Activated naive CD8-positive, alpha-beta T cell (primary cell): Measurements from ENCODE around the gene GRAMD2A.
"Not testable (repeated sequence)": the region's sequence is repeated elsewhere in the genome, so short reads cannot be mapped to it uniquely, and the experiment has no call there.

Source experiments
- H3K27ac Mint-ChIP-seq: one replicate; pipeline ENCODE4 v1.8.0; 2021; ENCODE audit warnings: mixed read lengths
- H3K27me3 Mint-ChIP-seq: one replicate; pipeline ENCODE4 v1.8.0; 2021; ENCODE audit warnings: mixed read lengths
- H3K36me3 Mint-ChIP-seq: one replicate; pipeline ENCODE4 v1.8.0; 2021; ENCODE audit warnings: mixed read lengths
- H3K4me1 Mint-ChIP-seq: one replicate; pipeline ENCODE4 v1.8.0; 2021; ENCODE audit warnings: low read depth, mixed read lengths
- H3K4me3 Mint-ChIP-seq: one replicate; pipeline ENCODE4 v1.8.0; 2021; ENCODE audit warnings: mild to moderate bottlenecking, mixed read lengths
- H3K9me3 Mint-ChIP-seq: one replicate; pipeline ENCODE4 v1.8.0; 2021; ENCODE audit warnings: low read depth, mixed read lengths

Gene GRAMD2A

DNA sequence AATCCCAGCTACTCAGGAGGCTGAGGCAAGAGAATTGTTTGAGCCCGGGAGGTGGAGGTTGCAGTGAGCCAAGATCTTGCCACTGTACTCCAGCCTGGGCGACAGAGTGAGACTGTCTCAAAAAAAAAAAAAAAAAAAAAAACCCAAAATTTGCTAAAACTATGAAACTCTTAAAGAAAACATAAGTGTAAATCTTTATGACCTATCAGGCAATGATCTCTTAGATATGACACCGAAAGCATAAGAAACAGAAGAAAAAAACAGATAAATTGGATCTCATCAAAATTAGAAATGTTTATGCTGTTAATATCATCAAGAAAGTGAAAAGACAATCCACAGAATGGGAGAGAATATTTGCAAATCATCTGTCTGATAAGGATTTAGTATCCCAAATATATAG lies 15.3 kb downstream of the GRAMD2A start:
- no peak overlapping the region for H3K27ac Mint-ChIP-seq
- peaks cover 19% of the 10 kb centered on the region for H3K27me3 Mint-ChIP-seq
- no peak overlapping the region for H3K4me3 Mint-ChIP-seq
- H3K4me1 Mint-ChIP-seq = no peaks in the 10 kb centered on the region
- no peaks in the 10 kb centered on the region for H3K9me3 Mint-ChIP-seq
- H3K36me3 Mint-ChIP-seq = no peaks in the 10 kb centered on the region

DNA sequence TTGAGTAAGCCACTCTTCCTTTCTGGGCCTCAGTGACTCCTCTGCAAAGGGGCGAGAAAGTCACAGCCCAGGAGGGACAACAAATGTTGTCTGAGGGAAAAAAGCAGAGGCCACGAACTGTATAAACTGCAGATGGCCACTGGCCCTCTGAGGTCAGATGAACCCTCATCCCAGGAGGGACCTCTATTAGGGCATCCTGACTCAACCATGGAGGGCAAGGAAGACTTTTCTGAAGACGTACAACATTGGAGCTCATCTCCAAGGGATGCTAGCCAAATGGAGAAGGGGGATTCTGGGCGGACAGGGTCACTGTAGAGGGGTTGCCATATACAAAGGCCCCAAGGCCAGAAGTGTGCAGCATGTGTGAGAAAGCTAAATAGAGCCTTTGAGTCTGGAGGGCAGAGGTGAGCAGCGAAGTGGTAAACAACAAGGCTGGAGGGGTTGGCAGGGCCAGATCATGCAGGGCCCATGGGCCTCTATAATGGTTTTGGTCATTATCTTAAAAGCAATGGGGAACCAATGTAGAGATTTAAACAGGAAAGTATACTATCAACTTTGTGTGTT lies 16.7 kb downstream of the GRAMD2A start:
- Mint-ChIP-seq H3K4me3 (no peak overlapping the region), H3K27ac (no peak overlapping the region), H3K4me1 (no peaks in the 10 kb centered on the region), H3K27me3 (peaks cover 19% of the 10 kb centered on the region), H3K9me3 (no peaks in the 10 kb centered on the region), H3K36me3 (no peaks in the 10 kb centered on the region)

- Mint-ChIP-seq H3K4me1 (no peaks in the 10 kb centered on the region), H3K4me3 (no peak overlapping the region), H3K27me3 (peaks cover 15% of the 10 kb centered on the region), H3K27ac (no peak overlapping the region), H3K9me3 (no peaks in the 10 kb centered on the region), H3K36me3 (no peaks in the 10 kb centered on the region)
Observed at GRCh38 chr15:72179950-72180581, 17.5 kb downstream of the GRAMD2A start.

DNA sequence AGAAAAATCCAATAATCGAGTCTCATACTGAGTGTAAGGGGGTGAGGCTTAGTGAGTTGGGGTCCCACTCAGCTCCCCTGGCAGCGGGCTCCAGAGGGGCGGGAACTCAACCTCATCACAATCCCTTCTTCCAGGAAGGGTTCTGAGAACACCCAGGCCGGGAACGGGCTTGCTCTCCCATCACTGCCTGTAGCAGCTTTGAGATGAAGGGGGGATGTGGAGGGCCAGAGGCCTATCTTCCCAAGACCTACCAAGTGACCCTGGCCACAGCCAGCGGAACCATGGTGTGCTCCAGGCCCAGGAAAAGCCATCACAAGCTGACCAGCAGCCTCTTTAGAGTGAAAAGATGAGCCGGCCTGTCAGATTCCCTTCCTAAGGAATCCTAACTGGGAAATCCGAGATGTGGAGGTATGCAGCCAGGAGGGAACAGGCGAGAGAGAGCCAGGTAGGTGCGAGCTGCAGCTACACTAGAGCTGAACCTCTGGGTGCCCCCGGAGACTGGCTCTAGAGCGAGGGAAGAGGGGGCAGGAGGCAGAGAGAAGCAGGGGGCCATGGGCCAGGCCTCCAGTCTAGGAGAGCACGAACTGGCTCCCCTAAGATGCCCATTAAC lies 18.5 kb downstream of the GRAMD2A start:
- Mint-ChIP-seq H3K27ac (no peak overlapping the region), H3K4me1 (no peaks in the 10 kb centered on the region), H3K4me3 (no peak overlapping the region), H3K9me3 (no peaks in the 10 kb centered on the region), H3K27me3 (peaks cover 12% of the 10 kb centered on the region), H3K36me3 (no peaks in the 10 kb centered on the region)

DNA sequence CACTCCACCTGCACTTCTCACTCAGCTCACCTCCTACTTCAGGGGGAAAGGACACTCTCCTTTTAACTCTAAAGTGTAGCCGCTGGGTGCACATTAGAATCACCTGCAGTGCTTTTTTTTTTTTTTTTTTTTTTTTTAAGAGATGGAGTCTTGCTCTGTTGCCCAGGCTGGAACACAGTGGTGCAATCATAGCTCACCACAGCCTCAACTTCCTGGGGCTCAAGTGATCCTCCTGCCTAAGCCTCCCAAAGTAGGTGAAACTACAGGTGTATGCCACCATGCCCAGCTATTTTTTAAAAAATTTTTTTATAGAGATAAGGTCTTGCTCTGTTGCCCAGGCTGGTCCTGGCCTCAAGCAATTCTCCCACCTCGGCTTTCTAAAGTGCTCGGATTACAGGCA lies 20.8 kb downstream of the GRAMD2A start:
- H3K27me3 Mint-ChIP-seq = peaks cover 10% of the 10 kb centered on the region
- H3K27ac Mint-ChIP-seq = no peak overlapping the region
- no peaks in the 10 kb centered on the region for H3K9me3 Mint-ChIP-seq
- H3K4me3 Mint-ChIP-seq = no peak overlapping the region
- H3K36me3 Mint-ChIP-seq = no peaks in the 10 kb centered on the region
- no peaks in the 10 kb centered on the region for H3K4me1 Mint-ChIP-seq

GRCh38 chr15:72176159-72176558 lies 21.4 kb downstream of the GRAMD2A start:
- H3K4me3 Mint-ChIP-seq = no peak overlapping the region
- H3K27me3 Mint-ChIP-seq = peaks cover 4% of the 10 kb centered on the region
- H3K9me3 Mint-ChIP-seq = no peaks in the 10 kb centered on the region
- H3K36me3 Mint-ChIP-seq = no peaks in the 10 kb centered on the region
- no peak overlapping the region for H3K27ac Mint-ChIP-seq
- H3K4me1 Mint-ChIP-seq = no peaks in the 10 kb centered on the region

GRCh38 chr15:72175186-72176044 lies 22.2 kb downstream of the GRAMD2A start:
- no peaks in the 10 kb centered on the region for H3K27me3 Mint-ChIP-seq
- H3K27ac Mint-ChIP-seq = no peak overlapping the region
- H3K9me3 Mint-ChIP-seq = no peaks in the 10 kb centered on the region

GRCh38 chr15:72174551-72175165 lies 22.9 kb downstream of the GRAMD2A start:
- H3K27ac Mint-ChIP-seq = no peak overlapping the region
- H3K36me3 Mint-ChIP-seq = no peaks in the 10 kb centered on the region
- no peaks in the 10 kb centered on the region for H3K27me3 Mint-ChIP-seq
- no peak overlapping the region for H3K4me3 Mint-ChIP-seq
- H3K4me1 Mint-ChIP-seq = no peaks in the 10 kb centered on the region
- H3K9me3 Mint-ChIP-seq = no peaks in the 10 kb centered on the region

More at GRCh38 chr15:72175186-72176044, 22.2 kb downstream of the GRAMD2A start:
- Mint-ChIP-seq H3K4me1 (no peaks in the 10 kb centered on the region), H3K36me3 (no peaks in the 10 kb centered on the region), H3K4me3 (no peak overlapping the region)

DNA sequence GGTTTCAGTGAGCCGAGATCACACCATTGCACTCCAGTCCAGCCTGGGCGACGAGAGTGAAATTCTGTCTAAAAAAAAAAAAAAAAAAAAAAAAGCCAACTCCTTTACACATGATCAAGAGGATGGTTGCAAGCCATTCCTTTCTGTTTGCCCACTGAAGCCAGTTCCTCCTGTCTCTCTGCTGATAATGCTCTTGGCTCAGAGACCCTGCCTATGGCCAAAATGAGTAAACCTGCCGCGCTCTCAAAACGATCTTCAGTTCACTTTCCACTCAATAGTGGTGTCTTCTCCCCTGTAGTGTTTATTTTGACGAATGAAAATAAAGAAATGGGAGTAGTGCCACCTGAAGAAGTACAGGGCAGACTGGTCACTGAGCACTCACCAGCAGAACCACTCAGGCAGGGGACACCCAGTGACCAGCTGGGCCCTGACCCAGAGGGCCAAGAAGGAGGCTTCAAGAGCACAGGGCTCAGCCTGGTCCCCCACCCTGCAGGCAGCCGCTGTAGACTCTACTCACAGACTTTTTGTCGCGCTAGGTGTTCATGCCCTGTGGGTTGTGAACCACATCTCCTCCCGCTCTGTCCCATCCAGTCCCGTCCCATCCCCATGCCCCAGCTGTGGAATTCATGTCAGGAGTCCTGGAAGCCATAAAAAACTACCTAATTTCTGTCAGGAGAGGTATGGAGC lies 23.6 kb downstream of the GRAMD2A start:
- Mint-ChIP-seq H3K27me3 (no peaks in the 10 kb centered on the region), H3K4me1 (no peaks in the 10 kb centered on the region), H3K4me3 (no peak overlapping the region), H3K9me3 (no peaks in the 10 kb centered on the region), H3K27ac (no peak overlapping the region), H3K36me3 (no peaks in the 10 kb centered on the region)

GRCh38 chr15:72173401-72173800 lies 24.2 kb downstream of the GRAMD2A start:
- Mint-ChIP-seq H3K36me3 (no peaks in the 10 kb centered on the region), H3K9me3 (no peaks in the 10 kb centered on the region), H3K27me3 (no peaks in the 10 kb centered on the region), H3K27ac (no peak overlapping the region), H3K4me1 (peaks cover 2% of the 10 kb centered on the region), H3K4me3 (no peak overlapping the region)

- H3K4me1 Mint-ChIP-seq = peaks cover 3% of the 10 kb centered on the region
- no peaks in the 10 kb centered on the region for H3K36me3 Mint-ChIP-seq
- H3K27ac Mint-ChIP-seq = no peak overlapping the region
- H3K4me3 Mint-ChIP-seq = no peak overlapping the region
- H3K27me3 Mint-ChIP-seq = no peaks in the 10 kb centered on the region
- no peaks in the 10 kb centered on the region for H3K9me3 Mint-ChIP-seq
Observed at GRCh38 chr15:72172796-72173195, 24.8 kb downstream of the GRAMD2A start.

- H3K27me3 Mint-ChIP-seq, H3K4me1 Mint-ChIP-seq, H3K36me3 Mint-ChIP-seq, H3K27ac Mint-ChIP-seq, H3K4me3 Mint-ChIP-seq, H3K9me3 Mint-ChIP-seq: not testable (repeated sequence)
Observed at GRCh38 chr15:72171978-72172377, 25.6 kb downstream of the GRAMD2A start.

- H3K4me3 Mint-ChIP-seq = no peak overlapping the region
- no peak overlapping the region for H3K27ac Mint-ChIP-seq
- no peaks in the 10 kb centered on the region for H3K9me3 Mint-ChIP-seq
- H3K36me3 Mint-ChIP-seq = no peaks in the 10 kb centered on the region
- H3K4me1 Mint-ChIP-seq = peaks cover 3% of the 10 kb centered on the region
- no peaks in the 10 kb centered on the region for H3K27me3 Mint-ChIP-seq
Observed at GRCh38 chr15:72170691-72171090, 26.9 kb downstream of the GRAMD2A start.

DNA sequence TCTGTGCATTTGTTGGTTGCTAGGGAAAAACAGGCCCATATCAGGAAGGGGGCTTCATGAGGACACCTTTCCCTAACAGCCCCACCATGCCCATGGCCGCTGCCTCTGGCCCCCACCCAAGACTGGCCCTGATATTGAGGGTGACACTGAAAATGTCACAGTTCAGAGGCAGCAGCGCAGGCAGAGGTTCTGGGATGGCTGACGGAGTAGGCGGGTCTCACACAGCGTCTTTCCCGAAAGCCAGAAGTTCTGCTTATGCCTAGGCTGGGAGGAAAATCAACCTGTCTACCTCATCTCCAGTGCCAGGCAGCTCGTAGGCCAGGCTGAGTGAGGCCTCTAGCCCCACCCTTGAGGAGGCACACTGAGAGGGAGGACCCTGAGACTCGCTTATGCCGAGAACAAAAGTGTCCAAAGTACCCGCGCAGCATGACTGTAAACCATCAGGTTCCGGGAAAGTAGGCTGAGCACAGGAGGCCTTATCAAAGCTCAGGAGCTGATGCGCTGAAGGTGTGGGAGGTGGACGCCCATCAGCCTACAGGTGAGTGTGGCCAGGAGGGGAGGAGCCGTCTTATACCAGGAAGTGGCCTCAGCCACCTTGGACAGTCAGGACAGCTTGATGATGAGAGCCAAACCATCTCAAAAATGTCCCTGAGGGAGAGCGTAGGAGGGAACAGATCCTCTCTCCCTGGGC lies 27.5 kb downstream of the GRAMD2A start:
- Mint-ChIP-seq H3K27ac (no peak overlapping the region), H3K27me3 (no peaks in the 10 kb centered on the region), H3K9me3 (no peaks in the 10 kb centered on the region), H3K4me1 (peaks cover 3% of the 10 kb centered on the region), H3K36me3 (no peaks in the 10 kb centered on the region), H3K4me3 (no peak overlapping the region)
